Stimulated activated CD8-positive, alpha-beta memory T cell treated with anti-CD3 and anti-CD28 coated beads, Interleukin-12 subunit alpha, Interleukin-12 subunit beta, amount 100 ng/mL, for 24 hours (primary cell): Measurements from ENCODE around the gene HBG2.
"Not testable (repeated sequence)": the region's sequence is repeated elsewhere in the genome, so short reads cannot be mapped to it uniquely, and the experiment has no call there.

Experiments used
- DNase-seq: peaks from one replicate; pipeline ENCODE4 v3.0.0-alpha.2; 2020; ENCODE audit errors: extremely low read depth

The HBG2 gene

DNA sequence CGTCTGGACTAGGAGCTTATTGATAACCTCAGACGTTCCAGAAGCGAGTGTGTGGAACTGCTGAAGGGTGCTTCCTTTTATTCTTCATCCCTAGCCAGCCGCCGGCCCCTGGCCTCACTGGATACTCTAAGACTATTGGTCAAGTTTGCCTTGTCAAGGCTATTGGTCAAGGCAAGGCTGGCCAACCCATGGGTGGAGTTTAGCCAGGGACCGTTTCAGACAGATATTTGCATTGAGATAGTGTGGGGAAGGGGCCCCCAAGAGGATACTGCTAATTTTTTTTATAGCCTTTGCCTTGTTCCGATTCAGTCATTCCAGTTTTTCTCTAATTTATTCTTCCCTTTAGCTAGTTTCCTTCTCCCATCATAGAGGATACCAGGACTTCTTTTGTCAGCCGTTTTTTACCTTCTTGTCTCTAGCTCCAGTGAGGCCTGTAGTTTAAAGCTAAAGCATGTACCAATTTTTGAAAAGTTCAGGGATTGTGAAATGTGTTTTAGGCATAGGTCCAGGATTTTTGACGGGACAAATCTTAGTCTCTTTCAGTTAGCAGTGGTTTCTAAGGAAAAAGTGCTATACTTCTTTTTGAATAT lies 4.7 kb downstream of the HBG2 start, which contains the start of gene HBG1:
HBG1 (minus strand) TSS at position 51 of the 590 bp plus-strand sequence. CDS start 53 bp downstream, outside the sequence.
- not testable (repeated sequence) for DNase-seq

DNA sequence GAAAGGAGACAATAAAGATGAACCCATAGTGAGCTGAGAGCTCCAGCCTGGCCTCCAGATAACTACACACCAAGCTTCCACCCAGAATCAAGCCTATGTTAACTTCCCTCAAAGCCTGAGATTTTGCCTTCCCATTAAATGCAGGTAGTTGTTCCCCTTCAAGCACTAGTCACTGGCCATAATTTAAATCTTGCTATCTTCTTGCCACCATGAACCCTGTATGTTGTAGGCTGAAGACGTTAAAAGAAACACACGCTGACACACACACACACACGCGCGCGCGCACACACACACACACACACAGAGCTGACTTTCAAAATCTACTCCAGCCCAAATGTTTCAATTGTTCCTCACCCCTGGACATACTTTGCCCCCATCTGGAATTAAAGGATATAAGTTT lies 6.1 kb downstream of the HBG2 start:
- not testable (repeated sequence) for DNase-seq

DNA sequence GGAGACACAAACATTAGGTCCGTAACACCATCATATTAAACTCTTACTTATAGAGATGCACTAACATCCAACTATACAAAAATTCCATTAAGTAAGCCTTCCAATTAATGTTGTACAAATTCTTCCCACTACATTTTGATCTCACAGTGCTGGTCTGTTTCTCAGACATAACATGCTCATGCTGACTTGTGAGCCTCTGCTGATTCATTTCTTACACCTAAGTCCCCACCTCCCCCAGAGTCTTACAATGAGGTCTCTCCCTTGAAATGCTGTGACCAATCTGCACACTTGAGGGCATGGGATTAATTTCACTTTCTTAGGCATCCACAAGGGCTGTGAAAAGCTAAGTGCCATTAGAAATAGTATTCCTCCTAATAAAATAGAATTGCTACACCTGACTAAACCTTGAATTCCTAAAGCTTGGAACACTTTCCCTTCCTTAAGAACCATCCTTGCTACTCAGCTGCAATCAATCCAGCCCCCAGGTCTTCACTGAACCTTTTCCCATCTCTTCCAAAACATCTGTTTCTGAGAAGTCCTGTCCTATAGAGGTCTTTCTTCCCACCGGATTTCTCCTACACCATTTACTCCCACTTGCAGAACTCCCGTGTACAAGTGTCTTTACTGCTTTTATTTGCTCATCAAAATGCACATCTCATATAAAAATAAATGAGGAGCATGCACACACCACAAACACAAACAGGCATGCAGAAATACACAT lies 6.9 kb downstream of the HBG2 start:
- DNase-seq, result no peak

DNA sequence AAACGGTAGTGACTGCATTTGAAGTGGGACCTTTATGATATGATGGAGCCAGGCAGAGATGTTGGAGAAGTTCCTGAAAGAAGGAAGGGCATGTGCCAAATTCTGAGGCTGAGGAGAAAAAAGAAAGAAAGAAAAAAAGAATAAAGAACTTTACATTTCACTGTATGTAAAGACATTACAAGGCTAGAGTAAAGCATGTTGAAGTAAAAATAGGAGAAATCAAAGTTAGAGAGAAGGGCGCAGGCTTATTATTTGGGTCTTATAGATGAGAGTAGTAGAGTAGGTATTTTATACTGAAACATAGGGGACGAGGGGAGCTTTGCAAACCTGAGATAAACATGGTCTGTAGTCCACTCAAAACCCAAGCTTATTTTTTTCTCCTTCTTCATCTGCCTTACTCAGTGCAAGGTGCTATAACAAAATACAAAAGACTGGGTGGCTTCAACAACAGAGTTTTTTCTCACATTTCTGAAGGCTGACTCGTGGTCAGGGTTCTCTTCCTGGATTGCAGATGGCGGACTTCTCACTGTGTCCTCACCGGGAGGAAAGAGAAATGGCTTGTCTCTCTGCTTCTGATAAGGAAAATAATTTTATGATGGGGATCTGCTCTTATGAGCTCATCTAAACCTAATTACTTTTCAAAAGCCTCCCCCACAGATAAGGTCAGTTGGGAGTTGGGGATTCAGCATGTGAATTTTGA lies 7.7 kb downstream of the HBG2 start:
- no peak for DNase-seq

DNA sequence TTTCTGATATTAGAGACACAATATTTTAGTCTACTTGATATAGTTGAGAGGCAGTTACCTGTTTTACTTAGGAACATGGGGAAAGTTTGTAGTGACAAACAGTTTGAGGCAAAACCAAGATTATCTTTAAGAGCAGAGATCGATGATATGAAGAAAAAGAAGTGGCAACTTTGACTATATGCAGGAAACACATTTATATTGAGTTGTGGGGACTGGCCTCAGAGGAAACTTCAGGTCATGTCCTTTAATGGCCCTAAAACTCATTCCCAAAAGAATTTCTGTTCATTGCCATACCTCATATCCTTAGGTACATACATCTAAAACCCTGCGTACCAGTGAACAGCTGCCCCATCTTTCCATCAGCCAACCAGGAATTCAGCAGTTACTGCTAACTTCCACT lies 9.4 kb downstream of the HBG2 start:
- DNase-seq, result no peak

GRCh38 chr11:5243816-5244180 lies 10.8 kb downstream of the HBG2 start:
- no peak for DNase-seq

- no peak for DNase-seq
Observed at GRCh38 chr11:5242933-5243815, 11.4 kb downstream of the HBG2 start.

- no peak for DNase-seq
Observed at GRCh38 chr11:5242208-5242607, 12.4 kb downstream of the HBG2 start.

DNA sequence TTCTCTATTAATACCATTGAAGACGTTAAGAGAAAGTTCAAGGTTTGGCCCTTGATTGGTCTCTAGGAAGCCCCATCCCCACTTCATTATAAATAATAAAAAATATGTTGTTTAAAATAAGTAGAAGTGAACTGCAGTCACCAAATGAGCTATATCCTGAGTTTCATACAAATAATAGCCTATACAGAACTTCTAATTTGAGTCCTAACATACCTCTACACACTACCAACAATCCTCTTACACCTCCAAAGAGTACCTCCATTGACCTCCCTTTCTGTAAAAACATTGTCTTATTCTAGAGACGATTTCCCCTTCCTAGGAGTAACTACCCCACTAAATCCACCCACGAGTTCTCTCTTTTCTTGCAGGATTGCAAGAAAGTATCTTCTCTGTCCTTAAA lies 13.1 kb downstream of the HBG2 start:
- DNase-seq, result no peak

DNA sequence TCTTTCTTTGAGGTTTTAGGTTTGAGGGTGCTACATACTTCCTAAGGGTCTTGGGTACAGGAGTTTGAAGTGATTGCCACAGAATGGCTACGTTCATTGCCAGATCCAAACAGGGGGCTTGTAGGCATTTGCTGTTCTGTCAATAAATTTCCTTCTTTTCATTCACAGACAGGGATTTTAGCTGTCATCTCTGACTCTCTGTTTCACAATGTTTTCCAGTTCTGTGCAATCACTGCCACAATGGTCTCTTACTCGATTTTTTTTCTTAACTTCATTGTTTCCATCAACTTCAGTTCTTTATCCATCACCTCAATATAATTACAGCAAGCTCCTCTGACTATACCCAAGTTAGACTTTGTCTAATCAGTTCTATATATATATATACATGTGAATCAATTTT lies 14.1 kb downstream of the HBG2 start:
- DNase-seq, result no peak

GRCh38 chr11:5240056-5240455 lies 14.5 kb downstream of the HBG2 start:
- DNase-seq, result no peak

DNA sequence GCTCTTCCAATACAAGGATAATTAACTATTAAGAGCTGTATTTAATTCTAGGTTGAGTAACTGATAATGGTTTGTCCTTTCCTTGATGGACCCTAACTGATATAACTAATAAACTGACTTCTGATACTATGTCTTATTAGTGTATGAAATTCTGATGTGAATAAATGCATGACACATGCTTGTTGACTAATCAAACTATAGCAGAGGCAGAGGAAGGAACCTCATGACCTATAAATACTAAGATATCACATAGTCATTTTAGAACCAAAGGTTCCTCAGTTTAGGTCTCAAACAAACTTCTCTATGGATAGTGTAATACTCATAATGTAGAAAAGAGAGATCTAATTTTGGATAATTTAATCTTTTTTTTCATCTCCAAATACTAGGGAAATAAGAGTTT lies 15.5 kb downstream of the HBG2 start:
- no peak for DNase-seq

DNA sequence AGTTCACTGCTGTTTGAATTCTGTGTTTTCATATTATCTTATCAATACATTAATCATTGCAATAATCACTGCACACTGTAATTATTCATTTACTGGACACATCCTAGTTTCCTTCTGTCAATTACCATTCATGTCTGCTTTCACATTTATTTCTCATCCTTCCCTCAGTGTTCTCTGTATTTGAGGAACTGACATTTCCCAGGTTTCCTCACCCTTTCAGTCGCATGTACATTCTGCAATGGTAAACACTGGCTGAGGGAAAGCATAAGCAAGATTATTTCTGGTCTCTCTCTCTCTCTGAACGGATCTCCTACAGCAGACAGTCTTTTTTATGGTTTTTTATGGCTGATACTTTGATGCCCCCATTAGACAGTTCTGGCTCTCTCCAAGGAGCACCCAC lies 16.1 kb downstream of the HBG2 start:
- no peak for DNase-seq

DNA sequence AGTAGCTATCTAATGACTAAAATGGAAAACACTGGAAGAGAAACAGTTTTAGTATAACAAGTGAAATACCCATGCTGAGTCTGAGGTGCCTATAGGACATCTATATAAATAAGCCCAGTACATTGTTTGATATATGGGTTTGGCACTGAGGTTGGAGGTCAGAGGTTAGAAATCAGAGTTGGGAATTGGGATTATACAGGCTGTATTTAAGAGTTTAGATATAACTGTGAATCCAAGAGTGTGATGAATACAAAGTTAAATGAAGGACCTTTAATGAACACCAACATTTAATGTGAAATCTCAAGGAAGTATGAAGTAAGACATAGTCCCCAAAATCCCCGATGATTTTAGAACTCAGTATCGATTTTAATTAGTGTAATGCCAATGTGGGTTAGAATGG lies 17.2 kb downstream of the HBG2 start:
- DNase-seq, result no peak

DNA sequence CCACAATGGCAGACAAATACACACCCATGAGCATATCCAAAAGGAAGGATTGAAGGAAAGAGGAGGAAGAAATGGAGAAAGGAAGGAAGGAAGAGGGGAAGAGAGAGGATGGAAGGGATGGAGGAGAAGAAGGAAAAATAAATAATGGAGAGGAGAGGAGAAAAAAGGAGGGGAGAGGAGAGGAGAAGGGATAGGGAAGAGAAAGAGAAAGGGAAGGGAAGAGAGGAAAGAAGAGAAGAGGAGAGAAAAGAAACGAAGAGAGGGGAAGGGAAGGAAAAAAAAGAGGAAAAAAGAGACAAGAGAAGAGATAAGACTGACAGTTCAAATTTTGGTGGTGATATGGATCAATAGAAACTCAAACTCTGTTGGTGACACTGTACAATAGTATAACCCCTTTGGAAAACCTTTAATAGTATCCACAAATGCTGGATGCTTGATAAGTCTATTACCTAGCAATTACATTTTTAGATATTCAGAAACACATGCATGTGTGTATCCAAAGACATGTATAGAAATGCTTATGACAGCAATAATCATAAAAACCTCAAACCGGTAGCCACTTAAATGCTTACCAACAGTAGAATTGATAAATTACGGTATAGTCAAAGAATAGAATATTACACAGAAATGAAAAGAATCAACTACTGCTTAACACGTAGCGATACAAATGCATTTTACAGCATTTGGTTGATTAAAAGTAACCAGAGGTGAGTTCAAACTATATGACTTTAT lies 19.1 kb downstream of the HBG2 start:
- no peak for DNase-seq

- DNase-seq, result no peak
Observed at GRCh38 chr11:5234381-5234834, 20.2 kb downstream of the HBG2 start, which contains the start of gene HBD. TSS of gene HBD (minus strand) at chr11:5234483. CDS start at chr11:5234433, 50 bp downstream.

- DNase-seq, result no peak
Observed at GRCh38 chr11:5233307-5233706, 21.3 kb downstream of the HBG2 start.

- DNase-seq, result no peak
Observed at GRCh38 chr11:5232821-5233220, 21.8 kb downstream of the HBG2 start.

GRCh38 chr11:5232176-5232575 lies 22.4 kb downstream of the HBG2 start:
- DNase-seq, result no peak

GRCh38 chr11:5231111-5231510 lies 23.5 kb downstream of the HBG2 start:
- DNase-seq, result no peak

- no peak for DNase-seq
Observed at GRCh38 chr11:5230266-5230665, 24.3 kb downstream of the HBG2 start.
